Measurements from ENCODE around the gene SUPT7L. TPM values are rescaled to one million over a fixed set of nuclear protein-coding genes. Genes with fewer than 3 reads are reported as not detected.
A peak's percentile ranks its signal among the peaks of the same experiment; 100 is the strongest.

SUPT7L gene
- polyA plus RNA-seq, 1 donor (not counting 4 experiments of a cell fraction or from before 2014, with no cell fraction given) = 39.8 TPM

DNA sequence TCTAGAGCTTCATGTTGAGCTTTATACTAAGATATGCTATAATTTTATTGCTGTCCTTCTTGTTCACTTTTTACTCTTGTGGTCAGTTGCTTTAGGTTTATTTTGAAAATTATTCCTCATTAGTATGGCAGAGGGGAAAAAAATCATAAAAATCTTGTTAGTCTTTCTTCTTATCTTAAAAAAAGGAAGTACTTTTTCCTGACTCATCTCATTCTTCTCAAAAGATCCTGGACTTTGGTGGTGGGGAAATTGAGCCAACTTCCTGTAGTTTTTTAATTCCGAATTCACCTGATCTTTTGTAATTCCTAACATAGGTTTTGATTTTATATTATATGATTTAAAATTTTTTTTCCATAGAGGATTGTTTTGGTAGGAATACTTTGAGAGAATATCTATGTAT lies 4.0 kb upstream of the SUPT7L start:
- no peaks in the 10 kb centered on the region for H3K9me1 ChIP-seq (ENCODE audit: control insufficient read depth, extremely low read depth, insufficient read depth, low read length)
- no peak overlapping the region for H3K4me2 ChIP-seq (ENCODE audit: control insufficient read depth, extremely low read depth, insufficient read depth, low read depth, low read length)
- no peaks in the 10 kb centered on the region for H4K20me1 ChIP-seq (ENCODE audit: control insufficient read depth, extremely low read depth, insufficient read depth, low read length)
- H3K4me1 ChIP-seq (ENCODE audit: control insufficient read depth, extremely low read depth, insufficient read depth, low read length) = peaks cover 16% of the 10 kb centered on the region
- DNase-seq (ENCODE audit: low read depth, low spot score) (no peak), FAIRE-seq (no peak)
- TF ChIP-seq EZH2 (IDR thresholded peaks at IDR 0.05; ENCODE audit: low read length) = no peak
- TF ChIP-seq, protein P1, sequence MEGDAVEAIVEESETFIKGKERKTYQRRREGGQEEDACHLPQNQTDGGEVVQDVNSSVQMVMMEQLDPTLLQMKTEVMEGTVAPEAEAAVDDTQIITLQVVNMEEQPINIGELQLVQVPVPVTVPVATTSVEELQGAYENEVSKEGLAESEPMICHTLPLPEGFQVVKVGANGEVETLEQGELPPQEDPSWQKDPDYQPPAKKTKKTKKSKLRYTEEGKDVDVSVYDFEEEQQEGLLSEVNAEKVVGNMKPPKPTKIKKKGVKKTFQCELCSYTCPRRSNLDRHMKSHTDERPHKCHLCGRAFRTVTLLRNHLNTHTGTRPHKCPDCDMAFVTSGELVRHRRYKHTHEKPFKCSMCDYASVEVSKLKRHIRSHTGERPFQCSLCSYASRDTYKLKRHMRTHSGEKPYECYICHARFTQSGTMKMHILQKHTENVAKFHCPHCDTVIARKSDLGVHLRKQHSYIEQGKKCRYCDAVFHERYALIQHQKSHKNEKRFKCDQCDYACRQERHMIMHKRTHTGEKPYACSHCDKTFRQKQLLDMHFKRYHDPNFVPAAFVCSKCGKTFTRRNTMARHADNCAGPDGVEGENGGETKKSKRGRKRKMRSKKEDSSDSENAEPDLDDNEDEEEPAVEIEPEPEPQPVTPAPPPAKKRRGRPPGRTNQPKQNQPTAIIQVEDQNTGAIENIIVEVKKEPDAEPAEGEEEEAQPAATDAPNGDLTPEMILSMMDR (optimal IDR thresholded peaks at IDR 0.05 in 1 of 3, IDR thresholded peaks at IDR 0.05 in 1 of 3, conservative IDR thresholded peaks at IDR 0.05 in 1 of 3; ENCODE audit: extremely low read depth in 1 of 3, insufficient read depth in 2 of 3, low read length in 3 of 3) = no peak
- H3K4me3 ChIP-seq (ENCODE audit: control insufficient read depth in 2 of 3, extremely low read depth in 1 of 3, insufficient read depth in 2 of 3, low read depth in 1 of 3, low read length in 3 of 3) = no peak overlapping the region
- peaks cover 29% of the 10 kb centered on the region for H3K79me2 ChIP-seq (ENCODE audit: control insufficient read depth, insufficient read depth, low read length)
- H3K36me3 ChIP-seq (ENCODE audit: control insufficient read depth in 2 of 2, extremely low read depth in 1 of 2, insufficient read depth in 2 of 2, low read length in 2 of 2) = peaks cover 7 to 18% of the 10 kb centered on the region in 2 experiments
- dilution Hi-C loops (cut with MboI; ENCODE audit: extremely low pct_ligation_motif_present, low sequenced_read_pairs) = no loop called here
- no peaks in the 10 kb centered on the region for H3K27me3 ChIP-seq (ENCODE audit: control insufficient read depth, extremely low read depth, insufficient read depth, low read length)
- H3K9me3 ChIP-seq (ENCODE audit: control insufficient read depth, low read depth, low read length) = no peaks in the 10 kb centered on the region
- H3K9ac ChIP-seq (ENCODE audit: control insufficient read depth, extremely low read depth, insufficient read depth, low read length) = no peak overlapping the region
- no peak overlapping the region for H2AFZ ChIP-seq (ENCODE audit: control insufficient read depth, low read length)
- H3K27ac ChIP-seq (ENCODE audit: control insufficient read depth, insufficient read depth, low read length) = no peak overlapping the region

DNA sequence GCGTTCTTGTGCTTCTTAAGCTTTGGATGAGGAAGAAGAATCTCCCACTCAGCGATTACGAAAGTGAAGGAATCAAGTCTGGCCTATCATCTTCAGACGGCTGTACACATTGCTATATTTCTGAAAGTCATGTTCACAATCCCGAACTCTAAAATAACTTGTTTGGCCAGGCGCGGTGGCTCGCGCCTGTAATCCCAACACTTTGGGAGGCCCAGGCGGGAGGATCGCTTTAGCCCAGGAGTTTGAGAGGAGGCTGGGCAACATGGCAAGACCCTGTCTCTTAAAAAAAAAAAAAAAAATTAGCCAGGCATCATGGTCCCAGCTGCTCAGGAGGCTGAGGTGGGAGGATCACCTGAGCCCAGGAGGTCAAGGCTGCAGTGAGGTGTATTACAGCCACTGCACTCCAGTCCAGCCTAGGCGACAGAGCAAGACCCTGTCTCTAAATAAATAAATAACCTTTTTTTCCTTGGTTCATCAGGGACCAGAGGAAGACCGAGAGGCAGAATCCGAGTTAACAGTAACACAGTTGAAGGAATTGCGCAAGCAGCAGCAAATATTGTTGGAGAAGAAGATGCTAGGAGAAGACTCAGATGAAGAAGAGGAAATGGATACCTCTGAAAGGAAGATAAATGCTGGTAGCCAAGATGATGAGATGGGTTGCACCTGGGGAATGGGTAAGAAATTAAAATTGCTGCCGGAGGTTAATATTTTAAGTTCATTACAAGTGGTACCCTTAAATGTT lies 1.4 kb upstream of the SUPT7L start:
- Histone ChIP-seq H3K4me3 (ENCODE audit: control insufficient read depth in 2 of 3, extremely low read depth in 1 of 3, insufficient read depth in 2 of 3, low read depth in 1 of 3, low read length in 3 of 3) (peak overlapping the region; percentile 95 to 97 (median 96)), H3K27ac (ENCODE audit: control insufficient read depth, insufficient read depth, low read length) (peak overlapping the region; percentile 96), H2AFZ (ENCODE audit: control insufficient read depth, low read length) (peak overlapping the region; percentile 100), H3K36me3 (ENCODE audit: control insufficient read depth in 2 of 2, extremely low read depth in 1 of 2, insufficient read depth in 2 of 2, low read length in 2 of 2) (peaks cover 18 to 30% of the 10 kb centered on the region in 2 experiments), H3K9me3 (ENCODE audit: control insufficient read depth, low read depth, low read length) (no peaks in the 10 kb centered on the region), H3K4me1 (ENCODE audit: control insufficient read depth, extremely low read depth, insufficient read depth, low read length) (peaks cover 19% of the 10 kb centered on the region), H3K9ac (ENCODE audit: control insufficient read depth, extremely low read depth, insufficient read depth, low read length) (peak overlapping the region; percentile 96), H3K79me2 (ENCODE audit: control insufficient read depth, insufficient read depth, low read length) (peaks cover 38% of the 10 kb centered on the region), H4K20me1 (ENCODE audit: control insufficient read depth, extremely low read depth, insufficient read depth, low read length) (no peaks in the 10 kb centered on the region), H3K4me2 (ENCODE audit: control insufficient read depth, extremely low read depth, insufficient read depth, low read depth, low read length) (peak overlapping the region; percentile 95), H3K27me3 (ENCODE audit: control insufficient read depth, extremely low read depth, insufficient read depth, low read length) (no peaks in the 10 kb centered on the region), H3K9me1 (ENCODE audit: control insufficient read depth, extremely low read depth, insufficient read depth, low read length) (no peaks in the 10 kb centered on the region)
- no peak for FAIRE-seq
- no peak for DNase-seq (ENCODE audit: low read depth, low spot score)
- no peak for TF ChIP-seq EZH2 (IDR thresholded peaks at IDR 0.05; ENCODE audit: low read length)
- TF ChIP-seq, protein P1 (optimal IDR thresholded peaks at IDR 0.05 in 1 of 3, IDR thresholded peaks at IDR 0.05 in 1 of 3, conservative IDR thresholded peaks at IDR 0.05 in 1 of 3; ENCODE audit: extremely low read depth in 1 of 3, insufficient read depth in 2 of 3, low read length in 3 of 3) = no peak
- dilution Hi-C loops (cut with MboI; ENCODE audit: extremely low pct_ligation_motif_present, low sequenced_read_pairs) = no loop called here

Data from keratinocyte (primary cell).